ENCODE data around the gene TAF4. TPM values are rescaled to one million over a fixed set of nuclear protein-coding genes. Genes with fewer than 3 reads are reported as not detected.

TAF4 gene
- total and polyA plus RNA-seq, 2 of the 13 experiments (the other 11 are each of a cell fraction or from before 2014, with no cell fraction given) = 5.9 to 12.0 TPM

DNA sequence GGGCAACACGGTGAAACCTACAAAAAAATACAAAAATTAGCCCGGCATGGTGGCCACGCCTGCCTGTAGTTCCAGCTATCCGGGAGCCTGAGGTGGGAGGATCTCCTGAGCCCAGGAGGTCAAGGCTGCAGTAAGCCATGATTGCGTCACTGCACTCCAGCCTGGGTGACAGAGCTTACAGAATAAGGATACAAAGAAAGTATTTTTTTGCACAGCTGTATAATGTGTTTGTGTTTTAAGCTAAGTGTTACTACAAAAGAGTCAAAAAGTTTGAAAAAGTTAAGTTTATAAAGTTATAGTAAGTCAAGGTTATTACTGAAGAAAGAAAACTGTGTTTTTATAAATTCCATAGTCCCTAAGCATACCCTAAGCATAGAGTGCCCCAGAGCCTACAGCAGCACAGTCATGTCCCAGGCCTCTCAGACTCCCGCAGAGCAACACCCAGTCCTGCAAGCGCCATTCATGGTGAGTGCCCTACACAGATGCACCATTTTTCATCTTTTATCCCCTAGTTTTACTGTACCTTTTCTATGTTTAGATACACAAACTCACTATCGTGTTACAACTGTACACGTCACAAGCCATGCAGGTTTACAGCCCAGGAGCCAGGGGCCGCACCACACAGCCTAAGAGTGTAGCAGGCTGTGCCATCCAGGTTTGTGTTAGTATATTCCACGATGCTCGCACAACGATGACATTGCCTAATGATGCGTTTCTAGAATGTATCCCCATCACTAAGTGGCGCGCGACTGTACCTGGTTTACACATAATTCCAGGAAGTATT is 22.4 kb downstream of the TAF4 start (continued):
- TF ChIP-seq PAX8 (CRISPR knock-in tag; IDR thresholded peaks at IDR 0.05; ENCODE audit: borderline replicate concordance) (no peak), NFE2L2 (IDR thresholded peaks at IDR 0.05; ENCODE audit: low read length) (no peak), TOE1 (CRISPR knock-in tag; IDR thresholded peaks at IDR 0.05) (no peak; the same call in 1 of the 2 replicates), THAP11 (CRISPR knock-in tag; IDR thresholded peaks at IDR 0.05) (peak; percentile 70; the same call in 1 of the 2 replicates), FIP1L1 (IDR thresholded peaks at IDR 0.05; ENCODE audit: borderline replicate concordance, insufficient read depth, low read depth, low read length) (no peak), RORA (CRISPR knock-in tag; IDR thresholded peaks at IDR 0.05) (no peak), ARHGAP35 (CRISPR knock-in tag; IDR thresholded peaks at IDR 0.05; ENCODE audit: borderline replicate concordance) (no peak), TARDBP (CRISPR knock-in tag; IDR thresholded peaks at IDR 0.05) (no peak), ATF2 (CRISPR knock-in tag; IDR thresholded peaks at IDR 0.05) (peak; percentile 96), MTF1 (CRISPR knock-in tag; IDR thresholded peaks at IDR 0.05) (no peak), KLF12 (CRISPR knock-in tag; IDR thresholded peaks at IDR 0.05; ENCODE audit: borderline replicate concordance) (peak; percentile 55; the same call in 1 of the 2 replicates), SALL1 (CRISPR knock-in tag; IDR thresholded peaks at IDR 0.05) (peak; percentile 78), ZNF343 (CRISPR knock-in tag; IDR thresholded peaks at IDR 0.05) (no peak), DDIT3 (CRISPR knock-in tag; IDR thresholded peaks at IDR 0.05) (no peak), FOXP4 (CRISPR knock-in tag; IDR thresholded peaks at IDR 0.05) (peak; percentile 70), ZNF446 (CRISPR knock-in tag; IDR thresholded peaks at IDR 0.05) (no peak), THRA (CRISPR knock-in tag; IDR thresholded peaks at IDR 0.05; ENCODE audit: borderline replicate concordance) (peak; percentile 91), ZNF460 (CRISPR knock-in tag; IDR thresholded peaks at IDR 0.05; ENCODE audit: borderline replicate concordance) (no peak), FOXC1 (CRISPR knock-in tag; IDR thresholded peaks at IDR 0.05; ENCODE audit: borderline replicate concordance) (no peak), ZMYM2 (CRISPR knock-in tag; IDR thresholded peaks at IDR 0.05) (no peak), NAIF1 (CRISPR knock-in tag; IDR thresholded peaks at IDR 0.05; ENCODE audit: borderline replicate concordance) (no peak), ZNF572 (CRISPR knock-in tag; IDR thresholded peaks at IDR 0.05) (0 out of 2 replicates have a peak, but pooled peaks have one; percentile 17), YEATS2 (CRISPR knock-in tag; IDR thresholded peaks at IDR 0.05; ENCODE audit: borderline replicate concordance) (peak; percentile 68; the same call in 1 of the 2 replicates), ARNTL (CRISPR knock-in tag; IDR thresholded peaks at IDR 0.05) (no peak), STAG1 (CRISPR knock-in tag; IDR thresholded peaks at IDR 0.05) (no peak; the same call in 1 of the 2 replicates), ZNF878 (CRISPR knock-in tag; IDR thresholded peaks at IDR 0.05) (no peak)

Measured in HepG2 (cell line).